ENCODE data around the gene NUMBL. TPM values are rescaled to one million over a fixed set of nuclear protein-coding genes. Genes with fewer than 3 reads are reported as not detected.
A peak's percentile ranks its signal among the peaks of the same experiment; 100 is the strongest.

The NUMBL gene
- total RNA-seq, 2 experiments from 2014 or later = 4.9 to 8.9 TPM

DNA sequence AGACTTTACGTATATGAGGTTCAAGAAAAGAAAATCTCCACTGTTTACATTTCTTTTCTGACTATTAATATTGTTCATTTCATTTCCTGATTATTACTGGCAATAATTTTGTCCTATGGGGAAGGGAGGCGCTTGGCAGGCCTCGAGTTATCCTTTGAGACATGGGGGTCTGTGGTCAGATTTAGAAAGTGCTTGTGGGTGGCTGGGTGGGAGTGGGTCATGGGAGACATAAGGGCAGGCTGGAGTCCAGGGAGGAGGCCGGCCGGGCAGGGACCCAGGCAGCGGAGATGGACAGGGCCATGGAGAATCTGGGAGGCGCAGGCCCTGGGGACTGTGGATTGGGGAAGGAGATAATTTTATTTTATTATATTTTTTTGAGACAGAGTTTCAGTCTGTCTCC is 49.2 kb downstream of the NUMBL start:
- no peaks in the 10 kb centered on the region for H4K20me1 ChIP-seq (ENCODE audit: insufficient read depth, low read length)
- TF ChIP-seq EZH2phosphoT487 (IDR thresholded peaks at IDR 0.05; ENCODE audit: borderline replicate concordance, low read depth, low read length) (no peak), CTCF (conservative IDR thresholded peaks at IDR 0.05; ENCODE audit: low read length) (no peak)
- H2AFZ ChIP-seq (ENCODE audit: low read length) = peak overlapping the region; percentile 96
- H3K36me3 ChIP-seq (ENCODE audit: insufficient read depth, low read length) = no peaks in the 10 kb centered on the region
- no peak for DNase-seq (ENCODE audit: low spot score)
- POLR2A ChIA-PET = no interaction called here
- intact Hi-C loops (cut with micrococcal nuclease; ENCODE audit: unreplicated experiment) = no loop called here
- H3K79me2 ChIP-seq (ENCODE audit: insufficient read depth, low read depth, low read length) = no peaks in the 10 kb centered on the region
- CTCF ChIA-PET (ENCODE audit: unreplicated experiment) = no interaction called here
- H3K4me3 ChIP-seq (ENCODE audit: low read depth, low read length, poor library complexity, severe bottlenecking) = no peak overlapping the region
- no peak overlapping the region for H3K27ac ChIP-seq (ENCODE audit: low read depth, low read length, poor library complexity, severe bottlenecking)
- BruUV-seq (replicated peaks) = no TSS peak
- no peaks in the 10 kb centered on the region for H3K9me3 ChIP-seq (ENCODE audit: low read length)
- H3K4me1 ChIP-seq (ENCODE audit: insufficient read depth, low read length, poor library complexity, severe bottlenecking) = peaks cover 14% of the 10 kb centered on the region
- H3K9me2 ChIP-seq (ENCODE audit: insufficient read depth, low read length) = no peaks in the 10 kb centered on the region
- peak overlapping the region; percentile 57; the same call in 1 of the 2 replicates for H3K4me2 ChIP-seq (ENCODE audit: low read length)

DNA sequence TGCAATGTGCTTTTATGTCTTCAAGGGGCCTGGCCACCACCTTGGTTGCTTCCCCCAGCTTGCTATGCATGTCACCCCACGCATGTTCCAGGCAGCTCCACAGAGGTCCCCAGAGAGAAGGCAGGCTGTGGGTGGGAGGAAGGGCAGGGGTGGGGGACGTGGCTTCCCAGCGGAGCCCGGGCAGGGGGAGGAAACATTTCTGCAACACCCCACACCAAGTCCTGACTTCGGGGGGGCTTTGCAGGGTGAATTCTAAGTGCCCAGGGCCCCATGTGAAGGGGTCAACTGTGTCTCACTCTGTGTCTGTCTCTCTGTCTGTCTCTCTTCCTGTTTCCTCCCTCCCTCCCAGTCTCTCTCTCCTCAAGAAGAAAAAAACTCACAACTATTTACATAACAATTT is 49.7 kb downstream of the NUMBL start:
- TF ChIP-seq EZH2phosphoT487 (IDR thresholded peaks at IDR 0.05; ENCODE audit: borderline replicate concordance, low read depth, low read length) (no peak), CTCF (conservative IDR thresholded peaks at IDR 0.05; ENCODE audit: low read length) (no peak)
- CTCF ChIA-PET (ENCODE audit: unreplicated experiment) = no interaction called here
- Histone ChIP-seq H3K9me2 (ENCODE audit: insufficient read depth, low read length) (no peaks in the 10 kb centered on the region), H3K9me3 (ENCODE audit: low read length) (no peaks in the 10 kb centered on the region), H3K27ac (ENCODE audit: low read depth, low read length, poor library complexity, severe bottlenecking) (no peak overlapping the region), H4K20me1 (ENCODE audit: insufficient read depth, low read length) (no peaks in the 10 kb centered on the region), H3K4me1 (ENCODE audit: insufficient read depth, low read length, poor library complexity, severe bottlenecking) (peaks cover 14% of the 10 kb centered on the region), H3K79me2 (ENCODE audit: insufficient read depth, low read depth, low read length) (no peaks in the 10 kb centered on the region), H3K36me3 (ENCODE audit: insufficient read depth, low read length) (no peaks in the 10 kb centered on the region), H3K4me2 (ENCODE audit: low read length) (peak overlapping the region; percentile 57), H3K4me3 (ENCODE audit: low read depth, low read length, poor library complexity, severe bottlenecking) (peak overlapping the region; percentile 18), H2AFZ (ENCODE audit: low read length) (peak overlapping the region; percentile 96)
- intact Hi-C loops (cut with micrococcal nuclease; ENCODE audit: unreplicated experiment) = no loop called here
- BruUV-seq (replicated peaks) = no TSS peak
- POLR2A ChIA-PET = interaction anchor here (0.8 kb wide), 2 partner anchors 16 to 138 kb away, joined by 3 read pairs; no protein-coding TSS in a partner anchor
- peak; percentile 23 for DNase-seq (ENCODE audit: low spot score)

DNA sequence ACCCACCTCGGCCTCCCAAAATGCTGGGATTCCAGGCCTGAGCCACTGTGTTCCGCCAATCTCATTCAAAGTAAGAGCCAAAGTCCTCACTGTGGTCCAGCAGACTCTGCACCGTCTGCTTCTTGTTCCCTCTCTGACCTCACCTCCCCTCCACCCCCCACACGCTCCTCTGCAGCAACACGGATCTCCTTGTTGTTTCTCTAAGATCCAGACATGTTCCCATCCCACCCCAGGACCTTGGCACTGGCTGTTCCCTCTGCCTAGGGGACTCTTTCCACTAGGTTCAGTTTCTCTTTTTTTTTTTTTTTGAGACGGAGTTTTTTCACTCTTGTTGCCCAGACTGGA is 50.8 kb downstream of the NUMBL start:
- H2AFZ ChIP-seq (ENCODE audit: low read length) = peak overlapping the region; percentile 96; the same call in 1 of the 2 replicates
- H3K79me2 ChIP-seq (ENCODE audit: insufficient read depth, low read depth, low read length) = no peaks in the 10 kb centered on the region
- no peaks in the 10 kb centered on the region for H4K20me1 ChIP-seq (ENCODE audit: insufficient read depth, low read length)
- BruUV-seq (replicated peaks) = no TSS peak
- H3K36me3 ChIP-seq (ENCODE audit: insufficient read depth, low read length) = no peaks in the 10 kb centered on the region
- POLR2A ChIA-PET = no interaction called here
- no peak overlapping the region for H3K27ac ChIP-seq (ENCODE audit: low read depth, low read length, poor library complexity, severe bottlenecking)
- CTCF ChIA-PET (ENCODE audit: unreplicated experiment) = interaction anchor here (0.6 kb wide), 1 partner anchor 1568 kb away, joined by 5 read pairs; no protein-coding TSS in a partner anchor
- H3K4me1 ChIP-seq (ENCODE audit: insufficient read depth, low read length, poor library complexity, severe bottlenecking) = peaks cover 14% of the 10 kb centered on the region
- H3K4me2 ChIP-seq (ENCODE audit: low read length) = no peak overlapping the region
- no peak for DNase-seq (ENCODE audit: low spot score)
- H3K9me2 ChIP-seq (ENCODE audit: insufficient read depth, low read length) = no peaks in the 10 kb centered on the region
- H3K4me3 ChIP-seq (ENCODE audit: low read depth, low read length, poor library complexity, severe bottlenecking) = no peak overlapping the region
- intact Hi-C loops (cut with micrococcal nuclease; ENCODE audit: unreplicated experiment) = loop anchor here (10.0 kb wide), 1 partner anchor 115 kb away; no protein-coding TSS in a partner anchor
- H3K9me3 ChIP-seq (ENCODE audit: low read length) = no peaks in the 10 kb centered on the region
- TF ChIP-seq EZH2phosphoT487 (IDR thresholded peaks at IDR 0.05; ENCODE audit: borderline replicate concordance, low read depth, low read length) (no peak), CTCF (conservative IDR thresholded peaks at IDR 0.05; ENCODE audit: low read length) (no peak)
